HEK293 (cell line): ENCODE measurements around the gene SUGP1.

Experiments
- CTCF ChIA-PET: fragments of 350-600 bp; formaldehyde crosslinking; extraction: SDS; loops from one replicate; lab custom pipeline; 2021; ENCODE audit warnings: antibody characterized with exemption; lab: Yijun Ruan, JAX
- POLR2A ChIA-PET: fragments of 300-600 bp; formaldehyde crosslinking; extraction: SDS; loops from one replicate; lab custom pipeline; 2020; ENCODE audit warnings: antibody characterized with exemption, inconsistent platforms; lab: Yijun Ruan, JAX
- H3K27ac ChIP-seq: fragments of 200-500 bp; sonication (Bioruptor generic); 2 replicates; pipeline ENCODE4 v1.5.1; 2014; ENCODE audit warnings: low read depth, low read length, control low read depth, inconsistent platforms; ENCODE audit errors: extremely low read depth
- H3K36me3 ChIP-seq, 2 experiments: fragments of 200-500 bp in 1 of 2; sonication (Bioruptor generic) in 1 of 2; 1 replicate in 1 of 2; 2 replicates in 1 of 2; pipeline ENCODE4 v1.5.1; 2014 to 2017; ENCODE audit warnings: inconsistent platforms in 2 of 2, low read length in 2 of 2; ENCODE audit not compliant: control insufficient read depth in 2 of 2, insufficient read depth in 1 of 2
- H3K4me1 ChIP-seq: fragments of 200-500 bp; sonication (Bioruptor generic); 2 replicates; pipeline ENCODE4 v1.5.1; 2014; ENCODE audit warnings: mild to moderate bottlenecking, low read length, inconsistent platforms; ENCODE audit not compliant: control insufficient read depth, insufficient read depth
- H3K4me3 ChIP-seq: 2 replicates; pipeline ENCODE4 v1.5.1; 2011; ENCODE audit warnings: low read depth, mild to moderate bottlenecking, control low read depth, low read length, moderate library complexity
- H3K9me3 ChIP-seq: fragments of 200-500 bp; sonication (Bioruptor generic); 2 replicates; pipeline ENCODE4 v1.5.1; 2014; ENCODE audit warnings: low read depth, low read length, inconsistent platforms; ENCODE audit not compliant: control insufficient read depth, insufficient read depth
- GLI2 ChIP-seq: fragments of 450-650 bp; formaldehyde crosslinking; IDR thresholded peaks from 2 replicates; pipeline ENCODE4; 2017; ENCODE audit warnings: missing biosample characterization, missing genetic modification characterization, low read depth, borderline replicate concordance
- GLIS2 ChIP-seq: fragments of 450-650 bp; formaldehyde crosslinking; IDR thresholded peaks from 2 replicates; pipeline ENCODE4 v1.5.1; 2016; ENCODE audit warnings: missing biosample characterization, missing genetic modification characterization
- KLF17 ChIP-seq: fragments of 450-650 bp; formaldehyde crosslinking; IDR thresholded peaks from 2 replicates; pipeline ENCODE4 v1.5.1; 2016; ENCODE audit warnings: missing biosample characterization, missing genetic modification characterization
- MZF1 ChIP-seq: fragments of 450-650 bp; formaldehyde crosslinking; IDR thresholded peaks from 2 replicates; pipeline ENCODE4 v1.5.1; 2017; ENCODE audit warnings: missing biosample characterization, missing genetic modification characterization, borderline replicate concordance
- SALL2 ChIP-seq: fragments of 450-650 bp; formaldehyde crosslinking; IDR thresholded peaks from 2 replicates; pipeline ENCODE4 v1.5.0; 2017; ENCODE audit warnings: missing biosample characterization, mild to moderate bottlenecking, missing genetic modification characterization, borderline replicate concordance
- ZEB2 ChIP-seq: fragments of 450-650 bp; formaldehyde crosslinking; IDR thresholded peaks from 2 replicates; pipeline ENCODE4 v1.5.1; 2016; ENCODE audit warnings: missing biosample characterization, missing genetic modification characterization
- ZNF146 ChIP-seq: fragments of 450-650 bp; formaldehyde crosslinking; IDR thresholded peaks from 2 replicates; pipeline ENCODE4 v1.5.1; 2016; ENCODE audit warnings: missing biosample characterization, missing genetic modification characterization
- ZNF202 ChIP-seq: fragments of 450-650 bp; formaldehyde crosslinking; IDR thresholded peaks from 2 replicates; pipeline ENCODE4 v1.5.1; 2016; ENCODE audit warnings: missing biosample characterization, missing genetic modification characterization, borderline replicate concordance
- ZNF223 ChIP-seq: fragments of 450-650 bp; formaldehyde crosslinking; IDR thresholded peaks from 2 replicates; pipeline ENCODE4 v1.5.1; 2016; ENCODE audit warnings: missing biosample characterization, missing genetic modification characterization
- ZNF354C ChIP-seq: fragments of 450-650 bp; formaldehyde crosslinking; IDR thresholded peaks from 2 replicates; pipeline ENCODE4 v1.5.1; 2016; ENCODE audit warnings: missing biosample characterization, missing genetic modification characterization, low read depth, borderline replicate concordance
- ZNF391 ChIP-seq: fragments of 450-650 bp; formaldehyde crosslinking; IDR thresholded peaks from 2 replicates; pipeline ENCODE4 v1.5.1; 2016; ENCODE audit warnings: low read depth, missing biosample characterization, missing genetic modification characterization, borderline replicate concordance
- ZNF433 ChIP-seq: fragments of 450-650 bp; formaldehyde crosslinking; IDR thresholded peaks from 2 replicates; pipeline ENCODE4 v1.5.1; 2016; ENCODE audit warnings: missing biosample characterization, missing genetic modification characterization, low read depth
- ZNF621 ChIP-seq: fragments of 450-650 bp; formaldehyde crosslinking; IDR thresholded peaks from 2 replicates; pipeline ENCODE4 v1.5.1; 2017; ENCODE audit warnings: missing biosample characterization, missing genetic modification characterization
- ZNF623 ChIP-seq: fragments of 450-650 bp; formaldehyde crosslinking; IDR thresholded peaks from 2 replicates; pipeline ENCODE4 v1.5.1; 2016; ENCODE audit warnings: missing biosample characterization, missing genetic modification characterization
- ZNF776 ChIP-seq: fragments of 450-650 bp; formaldehyde crosslinking; IDR thresholded peaks from 2 replicates; pipeline ENCODE4 v1.5.0; 2017; ENCODE audit warnings: missing biosample characterization, missing genetic modification characterization, borderline replicate concordance
- ZNF830 ChIP-seq: fragments of 450-650 bp; IDR thresholded peaks from 2 replicates; pipeline ENCODE4 v1.5.0; 2018; ENCODE audit warnings: missing biosample characterization, missing genetic modification characterization, low read depth, mild to moderate bottlenecking, moderate library complexity
- ZSCAN23 ChIP-seq: fragments of 450-650 bp; formaldehyde crosslinking; IDR thresholded peaks from 2 replicates; pipeline ENCODE4 v1.5.1; 2016; ENCODE audit warnings: missing biosample characterization, missing genetic modification characterization
- TF ChIP-seq, protein P1 (sequence below): fragments of 450-650 bp; formaldehyde crosslinking; IDR thresholded peaks from 2 replicates; pipeline ENCODE4 v1.5.1; 2016; ENCODE audit warnings: missing biosample characterization, missing genetic modification characterization, borderline replicate concordance

Gene SUGP1

GRCh38 chr19:19280561-19280960 lies 39.7 kb downstream of the SUGP1 start:
- ChIA-PET POLR2A (no interaction called here), CTCF (no interaction called here)
- Histone ChIP-seq H3K27ac (no peak overlapping the region), H3K4me3 (no peak overlapping the region), H3K4me1 (no peaks in the 10 kb centered on the region), H3K36me3 (peaks cover 4 to 88% of the 10 kb centered on the region in 2 experiments; a peak in 2 of 3 replicates), H3K9me3 (no peaks in the 10 kb centered on the region)
- no peak for TF ChIP-seq GLI2 (tag by site-specific recombination)
- TF ChIP-seq ZNF776 (tag by site-specific recombination) = no peak

DNA sequence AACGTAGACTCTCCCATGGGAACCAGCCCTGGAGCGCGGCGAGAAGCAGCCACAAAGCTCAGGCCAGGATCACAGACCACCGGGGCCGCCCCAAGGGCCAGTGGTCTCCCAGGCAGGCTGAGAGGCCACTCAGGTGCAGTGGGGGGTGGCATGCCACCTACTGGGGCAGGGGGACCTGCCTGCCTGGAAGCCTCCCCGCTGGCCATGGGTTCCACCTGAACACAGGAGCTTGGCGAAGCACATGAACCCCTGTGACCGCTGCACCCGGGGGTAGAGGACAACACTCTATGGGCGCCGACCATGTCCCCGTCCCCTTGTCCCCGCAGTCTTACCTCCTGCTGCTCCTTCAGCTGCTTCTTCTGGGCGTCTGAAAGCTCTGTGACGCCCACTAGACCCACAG lies 40.5 kb downstream of the SUGP1 start:
- no peak overlapping the region for H3K27ac ChIP-seq
- H3K36me3 ChIP-seq = peaks cover 3 to 91% of the 10 kb centered on the region in 2 experiments; a peak in 2 of 3 replicates
- no peak overlapping the region for H3K4me3 ChIP-seq
- TF ChIP-seq MZF1 (tag by site-specific recombination) (no peak), ZSCAN23 (tag by site-specific recombination) (no peak), ZNF223 (no peak), ZNF433 (no peak)
- ChIA-PET POLR2A (interaction anchor here (0.6 kb wide), 1 partner anchor 9 kb away, joined by 3 read pairs; no protein-coding TSS in a partner anchor), CTCF (no interaction called here)
- H3K9me3 ChIP-seq = no peaks in the 10 kb centered on the region
- H3K4me1 ChIP-seq = no peaks in the 10 kb centered on the region

DNA sequence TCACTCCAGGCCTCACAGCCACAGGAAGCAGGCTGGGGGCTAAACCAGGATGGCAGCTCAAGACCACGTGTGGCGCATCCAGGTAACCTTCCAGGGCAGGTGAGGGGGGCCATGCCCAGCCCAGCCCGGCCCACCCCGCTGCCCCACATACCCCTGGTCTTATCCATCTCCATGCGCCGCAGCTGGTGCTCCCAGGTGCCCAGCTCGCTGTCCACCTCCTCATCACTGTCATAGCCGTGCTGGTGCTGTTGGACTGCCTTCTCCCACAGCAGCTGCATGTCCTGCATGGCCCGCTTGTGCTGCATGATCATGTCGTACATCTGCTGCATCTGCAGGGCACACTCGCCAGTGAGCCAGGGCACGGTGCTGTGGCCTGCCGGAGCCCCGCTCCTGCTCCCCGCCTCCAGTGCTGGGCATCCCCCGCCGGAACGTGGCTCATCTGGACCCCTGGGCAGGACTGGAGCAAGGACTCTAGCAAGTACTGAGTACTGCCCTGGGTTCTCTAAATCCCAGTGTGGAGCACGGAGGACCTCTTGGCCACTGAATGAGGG lies 41.2 kb downstream of the SUGP1 start:
- Histone ChIP-seq H3K27ac (no peak overlapping the region), H3K36me3 (peaks cover 2 to 86% of the 10 kb centered on the region in 2 experiments; a peak in 2 of 3 replicates), H3K9me3 (no peaks in the 10 kb centered on the region), H3K4me1 (no peaks in the 10 kb centered on the region), H3K4me3 (no peak overlapping the region)
- CTCF ChIA-PET = no interaction called here
- POLR2A ChIA-PET = interaction anchor here (0.6 kb wide), 1 partner anchor 9 kb away, joined by 3 read pairs; no protein-coding TSS in a partner anchor
- TF ChIP-seq, protein P1, sequence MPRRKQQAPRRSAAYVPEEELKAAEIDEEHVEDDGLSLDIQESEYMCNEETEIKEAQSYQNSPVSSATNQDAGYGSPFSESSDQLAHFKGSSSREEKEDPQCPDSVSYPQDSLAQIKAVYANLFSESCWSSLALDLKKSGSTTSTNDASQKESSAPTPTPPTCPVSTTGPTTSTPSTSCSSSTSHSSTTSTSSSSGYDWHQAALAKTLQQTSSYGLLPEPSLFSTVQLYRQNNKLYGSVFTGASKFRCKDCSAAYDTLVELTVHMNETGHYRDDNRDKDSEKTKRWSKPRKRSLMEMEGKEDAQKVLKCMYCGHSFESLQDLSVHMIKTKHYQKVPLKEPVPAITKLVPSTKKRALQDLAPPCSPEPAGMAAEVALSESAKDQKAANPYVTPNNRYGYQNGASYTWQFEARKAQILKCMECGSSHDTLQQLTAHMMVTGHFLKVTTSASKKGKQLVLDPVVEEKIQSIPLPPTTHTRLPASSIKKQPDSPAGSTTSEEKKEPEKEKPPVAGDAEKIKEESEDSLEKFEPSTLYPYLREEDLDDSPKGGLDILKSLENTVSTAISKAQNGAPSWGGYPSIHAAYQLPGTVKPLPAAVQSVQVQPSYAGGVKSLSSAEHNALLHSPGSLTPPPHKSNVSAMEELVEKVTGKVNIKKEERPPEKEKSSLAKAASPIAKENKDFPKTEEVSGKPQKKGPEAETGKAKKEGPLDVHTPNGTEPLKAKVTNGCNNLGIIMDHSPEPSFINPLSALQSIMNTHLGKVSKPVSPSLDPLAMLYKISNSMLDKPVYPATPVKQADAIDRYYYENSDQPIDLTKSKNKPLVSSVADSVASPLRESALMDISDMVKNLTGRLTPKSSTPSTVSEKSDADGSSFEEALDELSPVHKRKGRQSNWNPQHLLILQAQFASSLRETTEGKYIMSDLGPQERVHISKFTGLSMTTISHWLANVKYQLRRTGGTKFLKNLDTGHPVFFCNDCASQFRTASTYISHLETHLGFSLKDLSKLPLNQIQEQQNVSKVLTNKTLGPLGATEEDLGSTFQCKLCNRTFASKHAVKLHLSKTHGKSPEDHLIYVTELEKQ (tag by site-specific recombination) = no peak
- TF ChIP-seq SALL2 (tag by site-specific recombination) (no peak), GLIS2 (tag by site-specific recombination) (no peak), ZNF146 (tag by site-specific recombination) (no peak), ZNF830 (tag by site-specific recombination) (no peak), ZNF391 (tag by site-specific recombination) (no peak), ZNF202 (tag by site-specific recombination) (no peak), ZNF354C (tag by site-specific recombination) (no peak), ZNF621 (no peak), ZEB2 (no peak), KLF17 (tag by site-specific recombination) (no peak), ZSCAN23 (tag by site-specific recombination) (no peak), ZNF623 (tag by site-specific recombination) (no peak)
